ENCODE measurements around the gene KCNA5.

KCNA5 gene

DNA sequence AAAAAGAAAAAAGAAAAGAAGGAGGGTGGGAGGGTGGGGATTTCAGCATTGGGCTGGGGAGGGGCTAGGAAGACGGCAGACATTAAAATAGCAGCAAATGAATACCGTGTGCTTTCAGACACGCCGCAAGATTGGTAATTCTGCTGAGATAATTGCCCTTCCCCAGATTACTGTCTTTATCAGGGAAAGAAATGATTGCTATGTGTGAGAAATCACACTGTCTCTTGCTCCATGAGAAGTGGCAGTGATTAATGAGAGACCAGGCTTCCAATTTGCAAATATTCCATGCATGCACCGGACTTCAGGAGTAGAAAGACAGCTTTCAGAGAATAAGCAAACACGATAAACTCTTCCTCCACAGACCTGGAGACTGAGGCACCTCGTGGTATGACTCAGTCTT, 7.6 kb upstream of the KCNA5 start:
- TF ChIP-seq GATA3 (IDR thresholded peaks at IDR 0.05; ENCODE audit: low read depth, low read length) (no peak), GATA2 (IDR thresholded peaks at IDR 0.05; ENCODE audit: low read depth, low read length) (no peak)

DNA sequence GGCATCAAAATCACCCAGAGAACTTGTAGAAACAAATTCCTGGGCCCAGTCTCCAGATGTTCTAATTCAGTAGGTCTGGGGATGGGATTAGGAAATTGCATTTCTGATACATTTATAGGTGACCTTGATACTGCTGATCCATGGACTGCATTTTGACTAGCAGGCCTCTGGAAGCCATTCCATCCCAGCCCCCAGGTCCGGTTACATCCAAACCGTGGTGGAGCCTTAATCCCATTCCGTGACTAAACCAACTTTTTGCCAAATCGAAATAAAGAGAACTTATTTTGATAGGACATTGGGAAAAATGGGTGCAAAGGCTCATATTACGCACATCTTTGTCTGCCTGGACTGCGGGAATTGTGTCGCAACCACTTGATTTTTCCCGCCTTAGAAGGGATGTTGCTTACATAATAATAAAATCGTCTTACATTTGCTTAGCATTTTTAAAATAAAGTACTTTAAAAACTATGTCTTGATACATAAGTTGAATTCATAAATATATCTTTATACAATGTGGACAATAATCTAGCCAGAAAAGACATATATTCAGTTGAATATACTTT, 5.8 kb upstream of the KCNA5 start:
- TF ChIP-seq GATA2 (IDR thresholded peaks at IDR 0.05; ENCODE audit: low read depth, low read length), result no peak
- no peak for TF ChIP-seq GATA3 (IDR thresholded peaks at IDR 0.05; ENCODE audit: low read depth, low read length)

DNA sequence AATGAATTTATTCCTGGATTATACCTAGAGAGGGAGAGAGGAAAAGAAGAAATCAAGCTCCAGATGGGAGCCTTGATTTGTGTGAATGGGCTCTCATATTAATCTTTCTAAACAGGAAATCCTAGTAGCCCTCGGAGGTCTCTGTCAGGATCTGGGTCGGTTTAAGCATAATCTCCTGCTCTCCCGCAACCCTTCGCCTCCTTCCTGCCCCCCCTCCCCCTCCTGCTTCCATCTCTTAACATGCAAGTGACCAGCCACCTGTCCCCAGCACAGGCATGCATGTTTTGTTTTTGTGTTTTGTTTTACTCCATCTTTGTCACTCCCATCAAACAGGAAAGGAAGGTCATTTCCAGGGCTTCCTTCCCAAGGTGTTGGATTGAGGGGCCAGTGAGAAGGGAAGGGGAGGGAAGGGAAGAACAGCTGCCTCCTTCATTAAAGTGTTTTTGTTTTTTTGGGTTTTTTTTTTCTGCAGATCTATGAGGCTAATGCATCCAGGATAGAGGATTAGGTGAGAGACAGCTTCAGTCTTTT, 4.8 kb upstream of the KCNA5 start:
- no peak for TF ChIP-seq GATA2 (IDR thresholded peaks at IDR 0.05; ENCODE audit: low read depth, low read length)
- TF ChIP-seq GATA3 (IDR thresholded peaks at IDR 0.05; ENCODE audit: low read depth, low read length), result no peak

DNA sequence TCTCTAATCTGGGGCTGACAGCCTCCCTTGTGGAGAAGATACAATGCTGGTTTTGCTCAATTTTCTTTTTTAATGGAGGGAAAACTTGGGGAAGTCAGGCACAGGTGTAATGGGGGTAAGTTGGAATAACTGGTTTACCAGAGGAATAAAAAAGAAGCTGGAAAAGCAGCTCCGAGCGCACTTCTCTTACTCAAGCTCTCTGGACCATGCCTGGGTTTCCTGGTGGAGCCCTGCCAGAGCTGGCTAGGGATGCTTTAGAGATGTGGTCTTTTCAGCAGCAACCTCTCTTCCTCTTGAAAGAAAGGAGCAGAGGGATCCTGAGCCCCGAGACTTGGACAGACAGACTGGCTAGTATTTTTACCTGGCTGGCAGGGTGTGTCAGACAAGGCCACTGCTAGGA, 3.9 kb upstream of the KCNA5 start:
- no peak for TF ChIP-seq GATA2 (IDR thresholded peaks at IDR 0.05; ENCODE audit: low read depth, low read length)
- no peak for TF ChIP-seq GATA3 (IDR thresholded peaks at IDR 0.05; ENCODE audit: low read depth, low read length)

DNA sequence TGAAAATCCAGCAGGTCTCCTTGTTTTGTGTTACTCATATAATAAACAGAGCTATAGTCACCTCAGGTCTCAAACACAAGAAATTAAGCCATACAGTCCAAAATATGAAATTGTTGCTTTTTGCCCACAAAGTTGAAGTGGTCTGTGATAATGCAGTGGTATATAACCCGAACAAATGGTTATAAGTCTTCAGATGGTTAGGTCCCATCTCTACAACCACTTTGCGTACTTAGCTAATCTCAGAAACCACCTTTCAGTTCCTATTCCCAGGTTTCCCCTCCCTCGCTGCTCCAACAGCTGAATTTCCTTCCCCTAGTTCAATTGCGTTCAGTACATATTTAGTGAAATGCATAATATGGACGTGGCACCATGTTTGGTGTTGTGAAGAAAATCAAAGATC, 3.3 kb upstream of the KCNA5 start:
- TF ChIP-seq GATA3 (IDR thresholded peaks at IDR 0.05; ENCODE audit: low read depth, low read length) (no peak), GATA2 (IDR thresholded peaks at IDR 0.05; ENCODE audit: low read depth, low read length) (no peak)

DNA sequence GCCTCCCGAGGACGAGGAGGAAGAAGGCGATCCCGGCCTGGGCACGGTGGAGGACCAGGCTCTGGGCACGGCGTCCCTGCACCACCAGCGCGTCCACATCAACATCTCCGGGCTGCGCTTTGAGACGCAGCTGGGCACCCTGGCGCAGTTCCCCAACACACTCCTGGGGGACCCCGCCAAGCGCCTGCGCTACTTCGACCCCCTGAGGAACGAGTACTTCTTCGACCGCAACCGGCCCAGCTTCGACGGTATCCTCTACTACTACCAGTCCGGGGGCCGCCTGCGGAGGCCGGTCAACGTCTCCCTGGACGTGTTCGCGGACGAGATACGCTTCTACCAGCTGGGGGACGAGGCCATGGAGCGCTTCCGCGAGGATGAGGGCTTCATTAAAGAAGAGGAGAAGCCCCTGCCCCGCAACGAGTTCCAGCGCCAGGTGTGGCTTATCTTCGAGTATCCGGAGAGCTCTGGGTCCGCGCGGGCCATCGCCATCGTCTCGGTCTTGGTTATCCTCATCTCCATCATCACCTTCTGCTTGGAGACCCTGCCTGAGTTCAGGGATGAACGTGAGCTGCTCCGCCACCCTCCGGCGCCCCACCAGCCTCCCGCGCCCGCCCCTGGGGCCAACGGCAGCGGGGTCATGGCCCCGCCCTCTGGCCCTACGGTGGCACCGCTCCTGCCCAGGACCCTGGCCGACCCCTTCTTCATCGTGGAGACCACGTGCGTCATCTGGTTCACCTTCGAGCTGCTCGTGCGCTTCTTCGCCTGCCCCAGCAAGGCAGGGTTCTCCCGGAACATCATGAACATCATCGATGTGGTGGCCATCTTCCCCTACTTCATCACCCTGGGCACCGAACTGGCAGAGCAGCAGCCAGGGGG, 979 bp downstream of the KCNA5 start:
- TF ChIP-seq GATA3 (IDR thresholded peaks at IDR 0.05; ENCODE audit: low read depth, low read length) (no peak), GATA2 (IDR thresholded peaks at IDR 0.05; ENCODE audit: low read depth, low read length) (no peak)

DNA sequence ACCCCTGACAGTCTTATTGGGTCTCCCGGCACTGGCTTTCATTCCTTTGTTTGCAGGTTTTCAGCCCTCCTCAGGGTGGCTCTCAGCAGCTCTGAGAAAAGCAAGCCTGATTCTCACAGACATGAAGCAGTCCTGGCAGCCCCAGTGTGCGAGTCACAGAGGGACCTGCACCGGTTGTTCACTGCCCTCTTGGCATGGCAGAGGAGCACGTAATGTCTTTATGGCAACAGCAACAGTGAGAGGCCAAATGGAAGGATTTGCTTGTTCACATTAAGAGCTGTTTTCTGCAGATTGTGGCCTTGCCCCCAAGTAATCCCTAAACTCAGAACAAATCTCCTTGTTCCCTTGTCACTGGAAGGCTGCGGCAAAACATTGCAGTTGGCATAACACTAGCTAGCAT, 3.4 kb downstream of the KCNA5 start:
- TF ChIP-seq GATA3 (IDR thresholded peaks at IDR 0.05; ENCODE audit: low read depth, low read length) (no peak), GATA2 (IDR thresholded peaks at IDR 0.05; ENCODE audit: low read depth, low read length) (no peak)

DNA sequence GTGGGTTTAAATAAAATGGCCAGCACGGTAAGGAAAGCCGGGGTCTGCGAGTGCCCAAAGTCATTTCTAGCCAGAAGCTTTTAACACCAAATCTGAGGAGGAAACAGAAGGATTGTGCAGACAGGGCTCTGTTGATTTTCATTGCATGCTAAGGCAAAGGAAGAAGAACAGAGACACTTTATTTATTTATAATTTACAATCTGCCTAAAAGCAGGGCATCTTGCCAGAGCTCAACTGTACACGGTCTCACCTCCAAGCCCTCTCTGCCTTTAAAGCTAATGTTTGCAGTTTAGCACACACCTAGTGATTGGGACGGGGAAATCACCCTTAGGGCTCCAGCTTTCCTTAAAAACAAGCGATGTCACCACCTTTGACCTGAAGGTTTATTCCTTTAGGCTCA, 4.0 kb downstream of the KCNA5 start:
- TF ChIP-seq GATA2 (IDR thresholded peaks at IDR 0.05; ENCODE audit: low read depth, low read length) (no peak), GATA3 (IDR thresholded peaks at IDR 0.05; ENCODE audit: low read depth, low read length) (no peak)

DNA sequence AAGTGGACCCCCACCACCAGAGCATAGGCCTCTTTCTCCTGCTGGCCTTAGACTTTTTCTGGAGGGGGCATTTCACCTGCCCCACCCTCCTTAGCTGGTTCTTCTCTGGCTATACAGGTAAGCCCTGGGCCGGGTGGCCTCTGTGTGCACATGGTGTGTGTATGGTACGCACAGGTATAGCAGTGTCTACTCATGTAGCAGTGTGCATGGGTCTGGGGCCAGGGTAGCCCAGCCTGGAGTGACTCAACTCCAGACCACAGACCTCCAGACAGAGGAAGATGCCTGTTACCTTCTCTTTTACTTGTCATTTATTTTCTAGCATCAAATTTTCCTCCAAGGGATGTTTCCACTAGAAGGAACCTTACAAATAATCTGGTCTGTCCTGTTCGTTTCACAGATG, 6.9 kb downstream of the KCNA5 start:
- no peak for TF ChIP-seq GATA2 (IDR thresholded peaks at IDR 0.05; ENCODE audit: low read depth, low read length)
- no peak for TF ChIP-seq GATA3 (IDR thresholded peaks at IDR 0.05; ENCODE audit: low read depth, low read length)

DNA sequence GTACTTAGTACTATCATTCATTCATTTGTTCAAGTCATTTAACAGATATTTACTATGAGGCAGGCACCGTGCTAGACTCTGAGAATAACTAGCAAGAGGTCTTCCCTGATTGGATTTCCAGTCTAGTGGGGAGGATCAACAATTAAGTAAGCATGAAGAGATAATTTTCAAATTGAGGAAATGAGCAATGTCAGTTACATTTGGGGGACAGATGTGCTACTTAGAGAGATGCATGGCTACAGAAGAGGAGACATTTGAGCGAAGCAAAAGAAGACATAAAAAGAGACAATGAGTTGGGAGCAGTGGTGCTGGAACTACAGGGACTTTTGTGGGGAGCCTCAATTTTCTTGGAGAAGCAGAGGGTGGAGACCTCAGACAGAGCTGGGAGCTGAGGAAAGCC, 7.7 kb downstream of the KCNA5 start:
- TF ChIP-seq GATA3 (IDR thresholded peaks at IDR 0.05; ENCODE audit: low read depth, low read length) (no peak), GATA2 (IDR thresholded peaks at IDR 0.05; ENCODE audit: low read depth, low read length) (no peak)

DNA sequence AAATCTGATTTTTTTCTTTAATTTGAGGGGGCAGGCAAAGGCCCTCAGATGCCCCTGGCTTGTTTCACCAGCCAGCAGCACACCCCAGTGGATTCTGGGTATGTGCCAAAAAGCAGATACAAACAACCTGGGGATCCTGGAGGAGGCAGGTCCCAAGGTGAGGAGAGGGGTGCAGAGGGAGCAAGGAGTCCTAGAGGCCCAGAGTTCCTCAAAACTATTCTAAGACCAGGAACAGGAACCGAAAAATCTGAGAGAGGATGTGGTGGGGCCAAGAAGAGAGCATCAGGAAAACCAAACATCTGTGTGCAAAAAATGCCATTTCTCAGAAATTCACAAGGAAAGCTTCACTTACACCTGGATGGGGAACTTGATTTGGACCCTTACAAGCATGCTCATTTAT, 8.2 kb downstream of the KCNA5 start:
- no peak for TF ChIP-seq GATA3 (IDR thresholded peaks at IDR 0.05; ENCODE audit: low read depth, low read length)
- TF ChIP-seq GATA2 (IDR thresholded peaks at IDR 0.05; ENCODE audit: low read depth, low read length), result no peak

DNA sequence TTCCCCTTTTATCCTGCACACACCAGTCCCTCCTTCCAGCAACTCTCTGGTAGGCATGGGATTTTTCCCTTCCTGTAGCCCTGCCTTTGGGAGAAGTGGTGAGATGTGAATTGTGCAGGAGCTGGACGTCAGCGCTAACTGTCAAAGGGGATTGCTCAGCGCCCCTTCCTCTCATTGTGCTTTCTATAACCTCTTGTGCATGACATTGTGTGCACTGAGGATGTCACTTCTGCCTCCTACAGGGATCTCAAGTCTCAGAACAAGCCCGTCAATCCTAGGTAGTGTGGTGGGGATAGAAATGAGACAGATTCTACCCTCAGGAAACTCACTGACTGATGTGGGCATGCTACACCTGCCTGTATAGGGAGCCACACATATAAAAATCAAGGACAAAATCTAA, 8.7 kb downstream of the KCNA5 start:
- TF ChIP-seq GATA2 (IDR thresholded peaks at IDR 0.05; ENCODE audit: low read depth, low read length) (no peak), GATA3 (IDR thresholded peaks at IDR 0.05; ENCODE audit: low read depth, low read length) (no peak)

DNA sequence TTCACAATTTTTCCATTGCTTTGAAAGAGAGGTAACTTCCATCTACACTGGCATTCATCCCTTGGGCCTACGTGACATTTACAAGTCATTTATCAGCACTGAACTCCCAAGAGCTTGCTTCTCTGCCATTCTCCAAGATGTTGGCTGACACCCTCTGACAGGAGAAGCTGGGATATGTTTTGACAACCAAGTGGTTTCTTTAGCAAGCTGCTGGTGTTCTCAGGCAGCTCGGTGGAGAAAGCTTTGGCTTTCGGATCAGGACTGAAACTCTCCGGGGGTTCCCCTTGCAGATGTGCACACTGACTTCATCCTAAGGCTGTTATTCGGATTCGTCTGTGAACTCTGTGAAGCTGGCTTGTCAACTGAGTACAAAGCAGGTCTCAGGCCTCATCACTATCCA, 15.7 kb downstream of the KCNA5 start:
- TF ChIP-seq GATA3 (IDR thresholded peaks at IDR 0.05; ENCODE audit: low read depth, low read length) (no peak), GATA2 (IDR thresholded peaks at IDR 0.05; ENCODE audit: low read depth, low read length) (no peak)

DNA sequence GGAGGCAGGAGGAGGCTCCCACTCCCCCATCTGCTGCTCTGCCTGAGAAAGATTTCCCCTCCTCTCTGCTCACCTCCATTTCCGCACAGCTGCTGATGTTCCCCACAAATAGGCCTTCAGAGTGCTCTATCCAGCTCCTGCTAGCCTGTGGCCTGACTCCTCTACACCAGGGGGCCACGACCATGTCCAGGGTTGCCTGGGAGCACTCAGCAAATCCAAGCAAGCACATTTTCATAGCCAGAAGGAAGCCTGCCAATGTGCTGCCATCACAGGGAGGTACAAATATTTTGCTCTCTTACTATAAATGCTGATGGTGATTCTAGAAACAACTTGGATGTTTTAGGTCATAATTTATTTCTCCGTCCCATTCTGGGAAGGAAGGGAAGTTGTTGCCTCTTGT, 17.3 kb downstream of the KCNA5 start:
- no peak for TF ChIP-seq GATA3 (IDR thresholded peaks at IDR 0.05; ENCODE audit: low read depth, low read length)
- TF ChIP-seq GATA2 (IDR thresholded peaks at IDR 0.05; ENCODE audit: low read depth, low read length), result no peak

DNA sequence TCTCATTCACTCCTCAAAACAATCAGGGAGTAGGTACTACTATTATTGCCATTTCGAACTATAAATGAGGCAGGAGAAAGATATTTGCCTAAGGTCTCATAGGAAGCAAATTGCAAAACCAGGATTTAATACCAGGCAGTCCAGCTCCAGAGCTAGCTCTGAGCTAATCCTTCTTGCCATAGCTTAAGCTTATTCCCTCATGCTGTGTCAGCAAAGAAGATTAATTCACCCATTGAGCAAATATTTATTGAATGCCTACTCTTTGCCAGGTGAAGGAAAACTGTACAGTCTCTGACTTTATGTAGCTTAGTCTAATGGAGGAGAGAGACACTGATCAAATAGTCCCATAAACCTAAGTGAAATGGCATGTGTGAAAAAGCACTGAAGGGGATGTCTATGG, 19.5 kb downstream of the KCNA5 start:
- TF ChIP-seq GATA3 (IDR thresholded peaks at IDR 0.05; ENCODE audit: low read depth, low read length) (no peak), GATA2 (IDR thresholded peaks at IDR 0.05; ENCODE audit: low read depth, low read length) (no peak)
